SU-DHL-6 (cell line): Measurements from ENCODE around the gene RHBDF2.

Experiments
- EZH2phosphoT487 ChIP-seq: fragments of 200-600 bp; sonication (generic), shearing (Covaris generic); conservative IDR thresholded peaks from 2 replicates; pipeline ENCODE4 v1.6.1; 2018; ENCODE audit warnings: mild to moderate bottlenecking, antibody characterized with exemption, low read length, moderate library complexity, mixed read lengths
- TF ChIP-seq, protein P1 (sequence below): fragments of 200-600 bp; sonication (generic); IDR thresholded peaks from one replicate; pipeline ENCODE4 v1.5.1; 2017; ENCODE audit warnings: antibody characterized with exemption, mild to moderate bottlenecking, low read length, moderate library complexity; ENCODE audit not compliant: insufficient read depth, poor library complexity, severe bottlenecking

GRCh38 chr17:76532072-76532651 lies 30.9 kb upstream of the RHBDF2 start:
- TF ChIP-seq, protein P1, sequence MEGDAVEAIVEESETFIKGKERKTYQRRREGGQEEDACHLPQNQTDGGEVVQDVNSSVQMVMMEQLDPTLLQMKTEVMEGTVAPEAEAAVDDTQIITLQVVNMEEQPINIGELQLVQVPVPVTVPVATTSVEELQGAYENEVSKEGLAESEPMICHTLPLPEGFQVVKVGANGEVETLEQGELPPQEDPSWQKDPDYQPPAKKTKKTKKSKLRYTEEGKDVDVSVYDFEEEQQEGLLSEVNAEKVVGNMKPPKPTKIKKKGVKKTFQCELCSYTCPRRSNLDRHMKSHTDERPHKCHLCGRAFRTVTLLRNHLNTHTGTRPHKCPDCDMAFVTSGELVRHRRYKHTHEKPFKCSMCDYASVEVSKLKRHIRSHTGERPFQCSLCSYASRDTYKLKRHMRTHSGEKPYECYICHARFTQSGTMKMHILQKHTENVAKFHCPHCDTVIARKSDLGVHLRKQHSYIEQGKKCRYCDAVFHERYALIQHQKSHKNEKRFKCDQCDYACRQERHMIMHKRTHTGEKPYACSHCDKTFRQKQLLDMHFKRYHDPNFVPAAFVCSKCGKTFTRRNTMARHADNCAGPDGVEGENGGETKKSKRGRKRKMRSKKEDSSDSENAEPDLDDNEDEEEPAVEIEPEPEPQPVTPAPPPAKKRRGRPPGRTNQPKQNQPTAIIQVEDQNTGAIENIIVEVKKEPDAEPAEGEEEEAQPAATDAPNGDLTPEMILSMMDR = no peak
- no peak for TF ChIP-seq EZH2phosphoT487
